Kidney (tissue), 14 donors: ENCODE results near the gene PRAC1. TPM values are rescaled to one million over a fixed set of nuclear protein-coding genes. Genes with fewer than 3 reads are reported as not detected.

ENCODE experiments used
- DNase-seq, 5 donors: peaks; one replicate each; pipeline ENCODE4 v3.0.0-alpha.2; 2013 to 2020
- FAIRE-seq: peaks from 2 replicates; lab custom pipeline; 2012; peaks lifted over from hg19 to GRCh38; lab: Jason Lieb, UNC
- H3K27ac ChIP-seq, 2 donors: one replicate each; pipeline ENCODE4 v1.7.0; 2013; ENCODE audit warnings: low read depth in 2 of 2, low read length in 2 of 2, inconsistent platforms in 1 of 2
- H3K27me3 ChIP-seq: one replicate; pipeline ENCODE4 v1.7.1; 2013; ENCODE audit warnings: low read length, inconsistent platforms; ENCODE audit not compliant: control insufficient read depth, insufficient read depth
- H3K36me3 ChIP-seq, 3 donors: one replicate each; pipeline versions ENCODE4 v1.7.0 to v1.7.1; 2013; ENCODE audit warnings: low read length in 3 of 3, control low read depth in 1 of 3, inconsistent platforms in 1 of 3; ENCODE audit not compliant: insufficient read depth in 3 of 3, control insufficient read depth in 2 of 3
- H3K4me1 ChIP-seq, 3 donors: one replicate each; pipeline versions ENCODE4 v1.7.0 to v1.7.1; 2013; ENCODE audit warnings: low read length in 3 of 3, inconsistent platforms in 1 of 3, low read depth in 1 of 3; ENCODE audit not compliant: control insufficient read depth in 2 of 3, insufficient read depth in 2 of 3
- H3K4me3 ChIP-seq, 3 donors: one replicate each; pipeline versions ENCODE4 v1.7.0 to v1.8.1; 2013; ENCODE audit warnings: low read length in 3 of 3, control low read depth in 1 of 3, inconsistent platforms in 1 of 3
- H3K9ac ChIP-seq, 3 donors: one replicate each; pipeline versions ENCODE4 v1.7.0 to v1.7.1; 2013; ENCODE audit warnings: low read length in 3 of 3, control low read depth in 1 of 3, inconsistent platforms in 1 of 3
- H3K9me3 ChIP-seq, 3 donors: one replicate each; pipeline versions ENCODE4 v1.7.0 to v1.7.1; 2013; ENCODE audit warnings: low read length in 3 of 3, control low read depth in 1 of 3, inconsistent platforms in 1 of 3; ENCODE audit not compliant: control insufficient read depth in 2 of 3, insufficient read depth in 1 of 3
- intact Hi-C: fragments of 100-400 bp; cut with DNase I; formaldehyde crosslinking; loops from one replicate; pipeline ENCODE4 v1.11.1; 2022
- polyA plus RNA-seq: library from polyadenylated mRNA; stranded (reverse); fragments of 350-450 nt; fragmentation: Illumina TruSeq; extraction: RNeasy Lipid Tissue Mini Kit (QIAGEN cat#74804); gene quantifications from one replicate; pipeline ENCODE4 v1.2.3, GENCODE V29; 2014; ENCODE audit warnings: low read depth, low replicate concordance; ENCODE audit not compliant: insufficient read depth
- total RNA-seq: library from RNA; stranded (reverse); fragmentation: NEBNext Ultra II Directional; extraction: Animal tissue kit (Norgen Biotek cat#: 25700); gene quantifications from one replicate; pipeline ENCODE4 v1.2.1, GENCODE V29; 2021
- TF ChIP-seq, protein P1 (sequence below): IDR thresholded peaks from 3 replicates; pipeline ENCODE4 v1.5.1; 2012; ENCODE audit warnings: mild to moderate bottlenecking, moderate library complexity, borderline replicate concordance; ENCODE audit not compliant: insufficient read depth; ENCODE audit errors: extremely low read depth
- donor health status: control.
- donor health status: control.
- donor health status: control.
- donor health status: control.
- donor health status: control.
- donor health status: DM: yes; HTN: yes; CAD: no.
- donor health status: Normal renal cell carcinoma (clear cell type).

The PRAC1 gene
- total and polyA plus RNA-seq, 2 donors from 2014 or later: not detected

DNA sequence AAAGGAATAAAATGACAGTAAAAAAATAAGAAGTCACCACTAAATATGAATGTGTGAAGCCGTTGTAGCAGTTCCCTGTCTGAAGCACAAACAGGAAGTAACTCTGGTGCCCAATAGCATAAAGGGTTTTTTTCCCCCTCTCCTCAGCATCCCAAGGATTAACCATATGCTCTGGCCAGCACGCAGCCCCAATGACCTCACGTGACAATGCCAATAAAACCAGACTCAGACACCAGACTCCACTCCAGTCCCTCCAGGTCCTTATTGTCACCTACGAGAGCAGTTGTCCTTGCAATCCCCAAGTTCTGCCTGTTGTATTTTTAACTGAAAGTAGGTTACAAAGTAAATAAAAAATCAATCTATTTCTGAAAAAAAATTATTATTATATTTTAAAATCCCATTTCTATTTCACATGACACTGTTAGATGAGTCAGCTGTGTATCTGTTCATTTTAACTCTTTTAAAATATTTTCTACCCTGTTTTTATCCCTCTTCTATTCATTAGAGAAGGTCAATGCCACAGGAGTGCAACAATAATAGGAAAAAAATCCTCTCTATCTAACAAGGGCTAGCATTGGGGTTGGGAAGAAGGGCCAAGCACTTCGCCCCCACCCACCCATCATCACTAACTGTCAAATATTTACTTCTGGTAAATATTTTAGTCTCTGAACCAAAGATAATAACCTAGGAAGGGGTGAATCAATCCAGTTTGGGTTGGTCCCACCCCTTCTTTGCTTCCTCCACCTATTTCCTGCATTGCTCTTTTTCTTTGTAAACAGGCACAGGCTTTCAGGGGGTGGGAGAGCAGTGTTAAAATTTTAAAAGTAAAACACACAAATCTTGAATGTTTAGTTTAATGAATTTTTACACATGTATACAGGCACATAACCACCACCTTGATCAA is 6.6 kb downstream of the PRAC1 start:
- FAIRE-seq (no peak), DNase-seq (no peak)
- Histone ChIP-seq H3K4me1 (no peaks in the 10 kb centered on the region), H3K36me3 (no peaks in the 10 kb centered on the region), H3K27ac (no peak overlapping the region), H3K27me3 (peaks cover 61% of the 10 kb centered on the region), H3K9me3 (no peaks in the 10 kb centered on the region), H3K4me3 (no peak overlapping the region), H3K9ac (no peak overlapping the region)
- TF ChIP-seq, protein P1, sequence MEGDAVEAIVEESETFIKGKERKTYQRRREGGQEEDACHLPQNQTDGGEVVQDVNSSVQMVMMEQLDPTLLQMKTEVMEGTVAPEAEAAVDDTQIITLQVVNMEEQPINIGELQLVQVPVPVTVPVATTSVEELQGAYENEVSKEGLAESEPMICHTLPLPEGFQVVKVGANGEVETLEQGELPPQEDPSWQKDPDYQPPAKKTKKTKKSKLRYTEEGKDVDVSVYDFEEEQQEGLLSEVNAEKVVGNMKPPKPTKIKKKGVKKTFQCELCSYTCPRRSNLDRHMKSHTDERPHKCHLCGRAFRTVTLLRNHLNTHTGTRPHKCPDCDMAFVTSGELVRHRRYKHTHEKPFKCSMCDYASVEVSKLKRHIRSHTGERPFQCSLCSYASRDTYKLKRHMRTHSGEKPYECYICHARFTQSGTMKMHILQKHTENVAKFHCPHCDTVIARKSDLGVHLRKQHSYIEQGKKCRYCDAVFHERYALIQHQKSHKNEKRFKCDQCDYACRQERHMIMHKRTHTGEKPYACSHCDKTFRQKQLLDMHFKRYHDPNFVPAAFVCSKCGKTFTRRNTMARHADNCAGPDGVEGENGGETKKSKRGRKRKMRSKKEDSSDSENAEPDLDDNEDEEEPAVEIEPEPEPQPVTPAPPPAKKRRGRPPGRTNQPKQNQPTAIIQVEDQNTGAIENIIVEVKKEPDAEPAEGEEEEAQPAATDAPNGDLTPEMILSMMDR: no peak
- intact Hi-C loops: no loop called here

DNA sequence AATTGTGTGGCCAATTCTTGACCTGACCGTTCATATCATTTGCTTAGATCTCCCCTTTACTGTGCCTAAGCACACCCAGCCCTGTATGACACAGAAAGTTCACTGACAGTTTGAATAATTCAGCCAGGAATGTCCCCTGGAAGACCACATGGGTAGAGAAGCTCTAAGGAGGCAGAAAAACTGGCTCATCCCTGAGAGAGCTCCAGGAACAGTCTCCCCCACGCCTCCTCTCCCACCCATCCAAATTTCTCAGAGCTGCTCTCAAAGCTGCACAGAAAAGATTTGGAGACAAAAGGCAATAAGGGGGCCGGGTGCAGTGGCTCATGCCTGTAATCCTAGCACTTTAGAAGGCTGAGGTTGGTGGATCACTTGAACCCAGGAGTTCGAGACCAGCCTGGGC is 11.2 kb downstream of the PRAC1 start:
- Histone ChIP-seq H3K36me3 (no peaks in the 10 kb centered on the region), H3K4me3 (no peak overlapping the region), H3K27me3 (peaks cover 20% of the 10 kb centered on the region), H3K9ac (no peak overlapping the region), H3K27ac (no peak overlapping the region), H3K4me1 (no peaks in the 10 kb centered on the region), H3K9me3 (no peaks in the 10 kb centered on the region)
- FAIRE-seq (no peak), DNase-seq (no peak)
- TF ChIP-seq, protein P1: no peak
- intact Hi-C loops: no loop called here

DNA sequence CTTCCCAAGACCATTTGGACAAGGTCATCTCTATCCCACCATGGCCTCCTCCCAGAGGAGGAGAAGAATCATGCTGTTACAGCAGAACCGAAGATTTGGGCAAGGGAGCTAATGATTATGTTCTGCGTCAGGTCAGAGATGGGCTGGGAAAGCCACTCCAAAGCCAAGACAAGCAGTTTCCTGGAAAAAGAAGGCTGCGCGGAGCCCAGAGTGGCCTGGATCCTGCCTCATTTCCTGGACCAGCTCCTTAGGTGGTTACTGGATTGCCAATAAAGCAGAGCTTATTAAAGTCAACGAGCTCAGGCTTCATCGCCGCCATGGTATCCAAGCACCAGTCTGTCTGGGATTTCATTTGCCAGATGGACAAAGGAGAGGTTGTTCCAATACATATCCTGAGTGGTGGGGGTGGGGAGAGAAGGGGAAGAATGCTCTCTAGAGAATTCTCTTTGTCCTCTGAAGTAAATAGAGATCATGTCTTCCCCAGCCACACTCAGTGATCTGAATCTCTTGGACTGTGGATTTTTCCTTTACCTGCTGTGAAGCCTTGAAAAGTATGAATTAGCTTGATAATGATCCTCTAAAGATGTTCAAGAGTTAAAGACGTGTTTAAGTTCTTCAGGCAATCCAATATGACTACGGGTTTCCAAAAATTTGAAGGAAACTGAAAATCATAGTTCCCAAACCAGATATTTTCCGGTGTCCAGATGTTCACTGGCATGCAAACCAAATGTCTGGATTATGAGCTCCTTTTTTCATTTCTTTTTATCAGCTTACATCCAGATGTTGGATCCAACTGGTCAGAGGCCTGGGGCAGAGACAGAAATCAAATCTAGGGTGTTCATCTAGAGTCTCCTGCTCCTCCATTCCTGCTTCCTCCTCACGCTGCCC is 17.7 kb downstream of the PRAC1 start:
- TF ChIP-seq, protein P1: no peak
- DNase-seq: no peak
- Histone ChIP-seq H3K36me3 (no peaks in the 10 kb centered on the region), H3K4me3 (no peak overlapping the region), H3K27ac (no peak overlapping the region), H3K9me3 (no peaks in the 10 kb centered on the region), H3K9ac (no peak overlapping the region), H3K4me1 (no peaks in the 10 kb centered on the region), H3K27me3 (peaks cover 2% of the 10 kb centered on the region)
- no peak for FAIRE-seq
- intact Hi-C loops: no loop called here
